ENCODE measurements around the gene IL16. TPM values are rescaled to one million over a fixed set of nuclear protein-coding genes. Genes with fewer than 3 reads are reported as not detected.

IL16 gene
- total and polyA plus RNA-seq, 2 donors from 2014 or later: 1.4 to 19.9 TPM

DNA sequence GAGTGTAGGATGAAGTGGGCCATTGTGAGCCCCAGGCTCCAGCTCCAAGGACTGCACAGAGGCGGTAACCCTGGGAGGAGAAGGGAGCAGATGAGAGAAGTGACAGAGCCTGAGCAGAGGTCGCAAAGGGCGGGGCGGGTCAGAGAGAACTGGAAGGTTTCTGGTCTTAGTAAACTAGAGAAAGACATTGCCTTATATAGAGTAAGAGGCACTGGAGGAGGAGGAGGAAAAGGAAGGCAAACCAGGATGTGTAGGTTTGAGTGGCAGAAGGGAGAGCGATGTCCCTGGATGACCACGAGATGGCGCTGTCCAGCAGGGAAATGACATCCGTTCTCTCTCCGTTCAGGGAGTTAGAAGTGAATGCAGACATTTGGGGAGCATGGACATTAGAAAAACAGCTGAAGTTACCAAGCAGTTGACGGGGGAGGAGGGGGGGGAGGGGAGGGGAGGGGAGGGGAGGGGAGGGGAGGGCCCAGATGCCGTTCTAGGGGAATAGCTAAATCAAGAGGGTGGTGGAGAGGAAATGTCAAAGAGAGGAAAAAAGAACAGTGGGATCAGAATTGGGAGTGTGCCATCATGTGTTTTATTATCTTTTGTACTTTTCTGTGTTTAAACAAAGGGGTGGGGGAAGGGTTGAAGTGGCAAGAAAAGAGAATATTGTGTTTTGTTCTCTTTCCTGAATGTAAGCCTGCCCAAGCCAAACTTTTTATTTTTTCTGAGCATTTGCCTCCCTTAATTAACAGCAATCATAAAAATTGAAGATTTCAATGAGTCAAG lies 78.4 kb downstream of the IL16 start:
- Histone ChIP-seq H3K27ac (ENCODE audit: low read depth in 2 of 2, low read length in 2 of 2) (no peak overlapping the region), H3K27me3 (ENCODE audit: control insufficient read depth, insufficient read depth, low read length) (no peaks in the 10 kb centered on the region), H3K4me3 (ENCODE audit: low read length in 3 of 3) (no peak overlapping the region), H3K4me1 (ENCODE audit: control insufficient read depth in 2 of 3, insufficient read depth in 2 of 3, low read depth in 1 of 3, low read length in 3 of 3) (no peaks in the 10 kb centered on the region), H3K9ac (ENCODE audit: low read length in 3 of 3) (no peak overlapping the region), H3K9me3 (ENCODE audit: control insufficient read depth in 2 of 3, insufficient read depth in 1 of 3, low read length in 3 of 3) (peaks cover 0 to 7% (median 0%) of the 10 kb centered on the region in 3 donors), H3K36me3 (ENCODE audit: control insufficient read depth in 2 of 3, insufficient read depth in 3 of 3, low read length in 3 of 3) (no peaks in the 10 kb centered on the region)
- TF ChIP-seq, protein P1, sequence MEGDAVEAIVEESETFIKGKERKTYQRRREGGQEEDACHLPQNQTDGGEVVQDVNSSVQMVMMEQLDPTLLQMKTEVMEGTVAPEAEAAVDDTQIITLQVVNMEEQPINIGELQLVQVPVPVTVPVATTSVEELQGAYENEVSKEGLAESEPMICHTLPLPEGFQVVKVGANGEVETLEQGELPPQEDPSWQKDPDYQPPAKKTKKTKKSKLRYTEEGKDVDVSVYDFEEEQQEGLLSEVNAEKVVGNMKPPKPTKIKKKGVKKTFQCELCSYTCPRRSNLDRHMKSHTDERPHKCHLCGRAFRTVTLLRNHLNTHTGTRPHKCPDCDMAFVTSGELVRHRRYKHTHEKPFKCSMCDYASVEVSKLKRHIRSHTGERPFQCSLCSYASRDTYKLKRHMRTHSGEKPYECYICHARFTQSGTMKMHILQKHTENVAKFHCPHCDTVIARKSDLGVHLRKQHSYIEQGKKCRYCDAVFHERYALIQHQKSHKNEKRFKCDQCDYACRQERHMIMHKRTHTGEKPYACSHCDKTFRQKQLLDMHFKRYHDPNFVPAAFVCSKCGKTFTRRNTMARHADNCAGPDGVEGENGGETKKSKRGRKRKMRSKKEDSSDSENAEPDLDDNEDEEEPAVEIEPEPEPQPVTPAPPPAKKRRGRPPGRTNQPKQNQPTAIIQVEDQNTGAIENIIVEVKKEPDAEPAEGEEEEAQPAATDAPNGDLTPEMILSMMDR (IDR thresholded peaks at IDR 0.05; ENCODE audit: borderline replicate concordance, extremely low read depth, insufficient read depth): peak; percentile 97
- intact Hi-C loops (cut with DNase I): loop anchor here (5.0 kb wide), 1 partner anchor 127 kb away; no protein-coding TSS in a partner anchor
- FAIRE-seq: no peak
- DNase-seq: peak in 4 of 5 donors; percentile 62 to 94 (median 80)

DNA sequence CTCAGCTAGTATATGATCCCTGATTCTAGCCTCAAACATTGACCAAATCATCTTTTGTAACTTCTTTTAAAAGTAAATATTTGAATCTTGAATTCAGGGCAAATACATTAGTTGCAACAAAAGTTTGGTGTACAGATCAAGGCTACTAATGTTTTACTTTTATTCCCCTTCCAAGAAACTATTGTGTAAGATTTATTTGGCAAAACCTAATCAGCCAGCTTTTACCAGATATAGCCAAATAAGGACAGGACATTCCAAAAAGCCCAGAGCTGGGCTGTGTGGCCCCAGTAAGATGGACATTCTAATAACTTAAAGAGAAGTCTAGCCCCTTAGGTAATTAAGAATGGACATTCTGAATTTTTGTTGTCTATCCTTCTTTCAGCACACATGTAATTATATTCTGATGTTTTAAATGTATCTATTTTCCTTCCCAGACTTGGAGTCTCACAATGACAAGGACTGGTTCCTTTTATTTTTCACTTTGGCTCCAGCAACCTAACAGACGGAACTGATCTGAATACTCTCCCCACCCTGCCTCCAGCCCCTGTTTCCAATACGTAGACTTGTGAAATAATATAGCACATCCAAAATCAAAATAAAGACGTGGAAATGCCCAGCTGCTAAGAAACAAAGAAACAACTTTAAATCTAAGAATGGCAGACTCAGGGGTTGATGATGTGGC lies 79.2 kb downstream of the IL16 start:
- H3K27me3 ChIP-seq (ENCODE audit: control insufficient read depth, insufficient read depth, low read length): no peaks in the 10 kb centered on the region
- FAIRE-seq (no peak), DNase-seq (no peak)
- H3K4me3 ChIP-seq (ENCODE audit: low read length in 3 of 3): no peak overlapping the region
- H3K9me3 ChIP-seq (ENCODE audit: control insufficient read depth in 2 of 3, insufficient read depth in 1 of 3, low read length in 3 of 3): peaks cover 0 to 7% (median 0%) of the 10 kb centered on the region in 3 donors
- no peak overlapping the region for H3K9ac ChIP-seq (ENCODE audit: low read length in 3 of 3)
- intact Hi-C loops (cut with DNase I): no loop called here
- TF ChIP-seq, protein P1 (IDR thresholded peaks at IDR 0.05; ENCODE audit: borderline replicate concordance, extremely low read depth, insufficient read depth): no peak
- no peak overlapping the region for H3K27ac ChIP-seq (ENCODE audit: low read depth in 2 of 2, low read length in 2 of 2)
- H3K4me1 ChIP-seq (ENCODE audit: control insufficient read depth in 2 of 3, insufficient read depth in 2 of 3, low read depth in 1 of 3, low read length in 3 of 3): no peaks in the 10 kb centered on the region
- no peaks in the 10 kb centered on the region for H3K36me3 ChIP-seq (ENCODE audit: control insufficient read depth in 2 of 3, insufficient read depth in 3 of 3, low read length in 3 of 3)

DNA sequence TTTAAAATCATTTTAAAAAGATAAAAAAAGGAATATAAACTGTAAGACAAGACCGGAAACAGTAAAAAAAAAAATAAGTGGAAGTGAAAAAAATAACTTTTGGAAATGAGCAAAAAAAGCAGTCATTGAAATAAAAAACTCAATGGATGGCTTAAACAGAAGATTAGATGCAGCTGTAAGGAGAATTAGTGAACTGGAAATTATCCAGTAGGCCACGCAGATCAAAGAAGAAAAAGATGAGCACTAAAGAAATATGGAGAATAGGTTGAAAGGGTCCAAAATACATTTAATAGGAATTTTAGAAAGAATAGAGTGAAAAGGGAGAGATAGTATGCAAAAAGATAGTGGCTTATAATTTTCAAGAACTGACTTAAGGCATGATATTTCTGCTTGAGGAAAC lies 80.3 kb downstream of the IL16 start:
- TF ChIP-seq, protein P1 (IDR thresholded peaks at IDR 0.05; ENCODE audit: borderline replicate concordance, extremely low read depth, insufficient read depth): no peak
- Histone ChIP-seq H3K4me1 (ENCODE audit: control insufficient read depth in 2 of 3, insufficient read depth in 2 of 3, low read depth in 1 of 3, low read length in 3 of 3) (no peaks in the 10 kb centered on the region), H3K9ac (ENCODE audit: low read length in 3 of 3) (no peak overlapping the region), H3K9me3 (ENCODE audit: control insufficient read depth in 2 of 3, insufficient read depth in 1 of 3, low read length in 3 of 3) (peaks cover 0 to 7% (median 0%) of the 10 kb centered on the region in 3 donors), H3K36me3 (ENCODE audit: control insufficient read depth in 2 of 3, insufficient read depth in 3 of 3, low read length in 3 of 3) (no peaks in the 10 kb centered on the region), H3K4me3 (ENCODE audit: low read length in 3 of 3) (no peak overlapping the region), H3K27me3 (ENCODE audit: control insufficient read depth, insufficient read depth, low read length) (no peaks in the 10 kb centered on the region), H3K27ac (ENCODE audit: low read depth in 2 of 2, low read length in 2 of 2) (no peak overlapping the region)
- no peak for FAIRE-seq
- no peak for DNase-seq
- intact Hi-C loops (cut with DNase I): no loop called here
